NCI-H226 (cell line): ENCODE results near the gene IRF9.

Source experiments
- DNase-seq: peaks from one replicate; pipeline ENCODE4 v3.0.0-alpha.2; 2015

The IRF9 gene

DNA sequence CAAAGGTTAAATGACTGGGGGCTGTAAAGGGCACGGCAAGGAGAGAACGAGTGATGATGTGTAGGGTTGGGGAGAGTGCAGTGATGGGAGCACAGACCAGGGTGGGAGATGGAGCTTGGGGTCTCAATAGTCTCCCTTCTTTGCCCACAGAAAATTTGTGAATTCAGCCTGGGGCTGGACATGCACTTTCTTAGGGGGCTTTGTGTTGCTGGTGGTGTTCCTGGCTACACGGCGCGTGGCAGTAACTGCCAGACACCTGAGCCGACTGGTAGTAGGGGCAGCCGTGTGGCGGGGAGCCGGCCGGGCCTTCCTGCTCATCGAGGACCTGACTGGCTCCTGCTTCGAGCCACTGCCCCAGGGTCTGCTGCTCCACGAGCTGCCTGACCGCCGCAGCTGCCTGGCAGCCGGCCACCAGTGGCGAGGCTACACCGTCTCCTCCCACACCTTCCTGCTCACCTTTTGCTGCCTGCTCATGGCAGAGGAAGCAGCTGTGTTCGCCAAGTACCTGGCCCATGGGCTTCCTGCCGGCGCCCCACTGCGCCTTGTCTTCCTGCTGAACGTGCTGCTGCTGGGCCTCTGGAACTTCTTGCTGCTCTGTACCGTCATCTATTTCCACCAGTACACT is 28.9 kb upstream of the IRF9 start:
- DNase-seq: no peak

GRCh38 chr14:24132976-24133375 is 28.1 kb upstream of the IRF9 start:
- no peak for DNase-seq

DNA sequence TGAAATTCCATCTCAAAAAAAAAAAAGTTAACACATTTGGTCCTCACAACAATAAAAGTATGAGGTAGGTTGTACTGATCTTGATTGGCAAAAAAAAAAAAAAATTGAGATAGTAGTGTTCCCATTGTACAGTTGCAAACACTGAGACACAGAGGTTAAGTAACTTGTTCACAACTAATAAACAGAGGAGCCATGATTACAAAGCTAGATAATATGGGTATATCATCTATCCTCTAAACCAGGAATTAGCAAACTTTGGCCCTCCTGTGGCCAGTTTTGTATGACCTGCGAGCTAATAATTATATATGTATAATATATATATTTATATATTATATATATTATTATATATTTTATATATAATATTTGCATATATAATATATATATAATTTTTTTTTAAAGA is 27.3 kb upstream of the IRF9 start:
- no peak for DNase-seq

DNA sequence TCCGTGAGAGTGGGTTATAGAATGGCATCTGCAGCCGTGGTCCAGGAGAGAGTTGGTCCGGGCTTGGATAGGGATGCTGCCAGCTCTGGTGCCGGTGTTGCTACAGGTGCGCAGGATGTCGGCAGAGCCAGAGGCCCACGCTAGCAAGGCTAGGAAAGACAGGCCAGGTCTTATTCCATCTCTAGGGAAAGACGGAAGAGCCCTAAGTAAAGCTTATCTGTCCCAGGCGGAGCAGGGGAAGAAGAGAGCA is 25.6 kb upstream of the IRF9 start:
- no peak for DNase-seq

GRCh38 chr14:24135834-24136683 is 25.0 kb upstream of the IRF9 start, which contains the start of gene PSME1:
Gene PSME1 (plus strand): TSS chr14:24136194. CDS start chr14:24136263, 69 bp downstream.
- DNase-seq: peak; percentile 72

DNA sequence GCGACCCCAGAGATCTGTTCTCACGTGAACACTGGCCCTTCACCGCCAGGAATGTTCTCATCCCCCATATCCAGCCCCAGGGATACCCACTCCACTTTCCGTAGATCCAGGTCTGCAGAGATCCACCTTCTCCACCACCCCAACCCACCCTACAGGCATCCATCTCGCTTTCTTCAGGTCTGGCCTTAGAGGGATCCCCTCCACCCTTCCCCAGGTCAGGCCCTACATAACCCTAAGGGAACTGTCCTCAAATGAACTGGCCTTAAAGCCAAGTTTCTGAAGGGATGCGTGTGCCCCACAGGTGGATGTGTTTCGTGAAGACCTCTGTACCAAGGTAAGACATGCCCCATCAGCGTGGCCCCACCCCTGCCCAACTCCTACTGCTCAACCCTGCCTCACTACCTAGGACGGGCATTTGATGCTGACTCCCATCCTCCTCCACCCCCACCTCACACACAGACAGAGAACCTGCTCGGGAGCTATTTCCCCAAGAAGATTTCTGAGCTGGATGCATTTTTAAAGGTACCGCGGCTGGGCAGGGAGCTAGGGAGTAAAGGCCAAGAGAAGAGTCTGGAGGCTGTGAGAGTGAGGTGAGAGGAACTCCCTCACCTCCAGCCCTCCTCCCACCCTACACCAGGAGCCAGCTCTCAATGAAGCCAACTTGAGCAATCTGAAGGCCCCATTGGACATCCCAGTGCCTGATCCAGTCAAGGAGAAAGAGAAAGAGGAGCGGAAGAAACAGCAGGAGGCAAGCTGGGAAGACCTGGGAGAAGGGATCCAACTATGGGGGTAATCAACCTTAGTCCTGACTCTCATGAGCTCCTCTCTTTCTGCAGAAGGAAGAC is 24.2 kb upstream of the IRF9 start:
- DNase-seq: no peak

GRCh38 chr14:24137529-24138395 is 23.3 kb upstream of the IRF9 start:
- no peak for DNase-seq

DNA sequence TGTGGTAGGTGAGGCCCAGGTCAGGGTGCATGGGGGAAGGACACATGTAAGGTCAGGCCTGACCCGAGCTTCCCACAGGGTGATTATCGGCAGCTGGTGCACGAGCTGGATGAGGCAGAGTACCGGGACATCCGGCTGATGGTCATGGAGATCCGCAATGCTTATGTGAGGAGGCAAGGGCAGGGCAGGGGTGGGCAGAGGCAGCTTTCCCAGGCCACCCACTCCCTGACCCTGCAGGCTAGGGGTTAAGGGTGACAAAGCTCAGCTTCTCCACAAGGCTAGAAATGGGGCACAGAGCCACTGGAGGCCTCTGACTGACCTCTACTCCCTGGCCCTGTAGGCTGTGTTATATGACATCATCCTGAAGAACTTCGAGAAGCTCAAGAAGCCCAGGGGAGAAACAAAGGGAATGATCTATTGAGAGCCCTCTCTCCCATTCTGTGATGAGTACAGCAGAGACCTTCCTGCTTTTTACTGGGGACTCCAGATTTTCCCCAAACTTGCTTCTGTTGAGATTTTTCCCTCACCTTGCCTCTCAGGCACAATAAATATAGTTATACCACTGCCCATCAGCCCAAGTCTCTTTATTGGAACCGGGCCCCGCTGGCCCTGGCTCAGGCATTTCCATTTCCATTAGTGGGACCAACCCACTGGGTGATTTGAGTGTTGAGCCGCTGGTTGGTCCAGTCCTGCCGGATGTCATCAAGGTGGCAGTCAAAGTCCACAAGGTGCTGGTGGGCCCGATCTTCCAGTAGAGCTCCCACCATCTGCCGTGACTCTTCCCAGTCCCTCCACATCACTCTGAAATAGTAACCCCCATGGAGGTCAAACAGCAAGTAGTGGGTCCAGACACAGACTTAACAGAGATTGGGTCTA is 22.4 kb upstream of the IRF9 start:
- DNase-seq: no peak

DNA sequence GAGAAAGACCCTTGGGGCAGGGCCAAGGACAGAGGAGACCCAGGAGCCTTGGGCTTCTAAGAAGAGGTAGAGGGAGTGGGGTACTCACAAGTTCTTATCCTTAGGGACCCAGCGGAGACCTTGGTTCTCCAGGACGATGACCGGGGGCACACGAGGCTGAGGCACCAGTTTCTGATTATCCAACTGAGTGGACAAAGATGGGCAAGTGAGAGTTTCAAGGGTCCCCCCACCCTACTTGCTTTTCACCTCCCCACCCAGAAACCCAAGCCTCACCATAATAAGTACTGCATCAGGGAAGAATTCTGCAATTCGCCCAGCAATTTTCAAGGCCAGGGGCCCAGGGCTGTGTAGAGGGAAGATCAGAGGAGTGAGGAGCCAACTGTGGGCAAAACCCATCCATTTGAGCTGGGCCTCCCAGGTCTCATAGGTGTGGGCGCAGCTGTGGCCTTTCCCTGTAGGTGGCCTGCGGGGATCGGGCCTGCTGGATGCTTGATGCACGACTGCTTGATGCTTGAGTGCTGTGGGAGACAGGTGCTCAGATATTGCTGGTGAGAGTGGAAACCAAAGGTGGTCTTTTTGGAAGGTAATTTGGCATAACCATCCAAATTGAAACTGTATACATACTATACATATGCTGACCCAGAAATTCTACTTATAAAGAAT is 21.7 kb upstream of the IRF9 start:
- DNase-seq: no peak

DNA sequence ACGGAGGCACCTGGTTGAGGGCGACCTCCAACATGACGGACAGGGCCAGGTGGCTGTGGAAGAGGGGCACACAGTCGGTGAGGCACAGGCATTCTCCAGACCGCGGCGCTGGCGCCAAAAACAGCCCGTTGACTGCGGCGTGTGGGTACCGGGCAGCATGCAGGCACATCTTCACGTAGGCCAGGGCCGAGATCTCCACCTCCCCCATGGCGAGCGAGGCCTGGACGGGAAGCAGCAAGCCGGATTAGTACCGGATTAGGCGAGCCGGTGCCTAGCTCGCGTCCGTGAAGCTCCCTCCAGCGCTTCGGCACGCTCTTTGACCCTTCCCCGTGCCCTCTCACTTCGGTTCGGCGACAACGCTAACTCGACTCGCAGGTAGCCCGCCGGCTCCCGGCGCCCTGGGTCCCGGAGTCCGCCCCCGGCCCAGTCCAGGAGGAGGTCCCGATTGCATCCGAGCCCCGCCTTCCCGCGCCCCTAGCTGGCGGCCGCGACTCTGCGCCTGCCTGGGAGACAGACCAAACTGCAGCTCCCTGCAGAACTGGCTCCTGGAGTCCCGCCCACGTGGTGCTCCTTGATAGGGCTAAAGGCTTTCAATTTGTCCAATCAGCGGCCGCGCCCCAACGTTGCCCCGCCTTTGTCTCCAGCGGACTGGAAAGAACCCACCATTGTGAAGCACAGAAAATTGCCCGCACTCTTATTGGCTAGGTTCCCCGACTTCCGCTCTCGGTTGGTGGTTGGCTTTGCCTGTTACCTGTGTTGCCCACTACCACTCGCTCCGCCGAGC is 19.8 kb upstream of the IRF9 start, which contains the start of gene EMC9:
Gene EMC9, minus strand, starts transcription at position 495 of the 784 bp plus-strand sequence. Its CDS starts 287 bp downstream, at position 208.
- DNase-seq: peak; percentile 99

GRCh38 chr14:24143511-24143910 is 17.6 kb upstream of the IRF9 start:
- peak; percentile 40 for DNase-seq

DNA sequence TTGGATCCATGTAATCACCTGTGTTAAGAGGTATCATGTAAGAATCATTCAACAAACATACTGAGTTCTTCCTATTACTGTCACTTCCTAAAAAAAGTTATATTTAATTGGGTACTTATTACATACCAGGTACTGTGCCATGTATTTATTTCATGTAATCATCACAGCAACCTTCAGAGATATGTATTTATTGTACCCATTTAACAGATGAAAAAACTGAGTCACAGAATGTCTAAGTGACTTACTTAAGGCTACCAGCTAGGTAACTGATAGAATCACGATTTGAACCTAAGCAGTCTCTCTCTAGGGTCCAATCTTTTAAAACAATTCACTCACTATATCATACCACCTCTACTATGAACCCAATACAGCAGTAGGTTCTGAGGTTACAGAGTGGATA is 16.6 kb upstream of the IRF9 start:
- DNase-seq: no peak

DNA sequence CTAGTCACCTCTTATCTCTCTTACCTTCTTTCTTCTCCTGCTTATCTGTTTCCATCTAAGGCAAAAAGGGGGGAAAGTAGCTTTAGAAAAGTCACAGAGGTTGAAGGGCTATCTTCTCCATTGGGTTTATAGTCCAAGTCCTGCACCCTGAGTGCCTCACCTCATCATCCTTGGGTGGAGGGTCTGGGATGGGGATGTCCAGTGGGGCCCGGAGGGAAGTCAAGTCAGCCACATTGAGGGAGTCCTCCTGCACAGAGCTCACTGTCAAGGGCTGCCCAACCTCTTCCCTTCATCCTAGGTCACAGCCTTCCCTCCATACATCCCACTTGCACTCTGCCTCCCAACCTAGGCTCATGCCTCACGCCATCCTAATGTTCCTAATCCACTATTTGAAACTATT is 15.8 kb upstream of the IRF9 start:
- DNase-seq: no peak

- no peak for DNase-seq
Observed at GRCh38 chr14:24145690-24146452, 15.2 kb upstream of the IRF9 start.

DNA sequence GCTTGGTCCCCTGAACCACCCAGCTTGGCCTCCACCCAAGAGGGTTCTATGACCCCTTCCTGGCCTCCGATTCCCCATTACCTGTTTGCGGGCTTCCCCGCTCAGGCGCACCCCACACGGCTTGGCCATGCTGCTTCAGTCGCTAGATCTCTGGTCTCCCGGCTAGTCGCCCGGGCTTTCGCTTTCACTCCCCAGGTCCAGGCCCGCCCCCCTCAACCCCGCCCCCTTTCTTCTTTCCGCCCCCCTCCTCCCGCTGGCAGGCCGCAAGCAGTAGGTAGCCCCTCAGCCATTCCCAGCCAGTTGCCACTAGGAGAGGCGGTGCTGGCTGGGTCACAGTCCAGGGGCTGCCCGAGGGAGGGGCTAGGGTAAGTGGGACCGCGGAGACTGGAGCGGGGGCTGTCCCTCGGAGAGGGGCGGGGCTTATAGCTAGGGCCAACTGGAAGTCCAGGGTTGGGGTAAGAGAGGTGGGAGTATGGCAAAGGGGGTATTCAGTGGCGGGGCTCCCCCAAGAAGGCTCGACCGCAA is 14.6 kb upstream of the IRF9 start, which contains the start of gene PSME2:
Gene PSME2, minus strand, starts transcription at position 158 of the 525 bp plus-strand sequence. Its CDS starts 29 bp downstream, at position 129.
- peak; percentile 97 for DNase-seq

- peak; percentile 97 for DNase-seq
Observed at GRCh38 chr14:24146978-24147760, 13.9 kb upstream of the IRF9 start, which contains the start of gene RNF31. Gene RNF31 (plus strand): TSS chr14:24147498. CDS start chr14:24147699, 201 bp downstream.

DNA sequence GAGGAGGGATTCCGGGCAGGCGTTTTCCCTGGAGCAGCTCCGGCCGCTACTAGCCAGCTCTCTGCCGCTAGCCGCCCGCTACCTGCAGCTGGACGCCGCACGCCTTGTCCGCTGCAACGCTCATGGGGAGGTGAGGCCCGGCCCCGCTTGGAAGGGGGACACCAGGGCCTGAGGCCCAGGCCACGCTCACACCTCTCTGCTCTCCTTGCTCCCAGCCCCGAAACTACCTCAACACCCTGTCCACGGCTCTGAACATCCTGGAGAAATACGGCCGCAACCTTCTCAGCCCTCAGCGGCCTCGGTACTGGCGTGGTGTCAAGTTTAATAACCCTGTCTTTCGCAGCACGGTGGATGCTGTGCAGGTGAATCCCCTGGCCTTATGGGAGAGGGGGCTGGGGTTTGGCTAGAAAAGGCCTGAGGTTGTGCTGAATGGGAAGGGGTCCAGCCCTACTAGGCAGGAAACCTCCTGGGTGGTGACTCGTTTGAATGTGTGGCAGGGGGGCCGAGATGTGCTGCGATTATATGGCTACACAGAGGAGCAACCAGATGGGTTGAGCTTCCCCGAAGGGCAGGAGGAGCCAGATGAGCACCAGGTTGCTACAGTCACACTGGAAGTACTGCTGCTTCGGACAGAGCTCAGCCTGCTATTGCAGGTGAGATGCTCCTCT is 13.2 kb upstream of the IRF9 start:
- DNase-seq: no peak
